Thyroid gland (tissue), 4 donors: ENCODE measurements around the gene YPEL1.

Experiments used
- POLR2A ChIP-seq, 2 donors: fragments of 450-650 bp; IDR thresholded peaks; one replicate each; pipeline ENCODE4 v1.6.1; 2017; ENCODE audit warnings: antibody characterized with exemption in 2 of 2, mild to moderate bottlenecking in 2 of 2, moderate library complexity in 1 of 2
- TF ChIP-seq, protein P1 (sequence below), 6 experiments: fragments of 200-600 bp in 3 of 6; fragments of 450-650 bp in 3 of 6; sonication (generic) in 3 of 6; IDR thresholded peaks; one replicate each; pipeline ENCODE4 v1.5.1; 2016 to 2019; ENCODE audit warnings: antibody characterized with exemption in 6 of 6, mild to moderate bottlenecking in 2 of 6, inconsistent platforms in 1 of 6, moderate library complexity in 1 of 6

DNA sequence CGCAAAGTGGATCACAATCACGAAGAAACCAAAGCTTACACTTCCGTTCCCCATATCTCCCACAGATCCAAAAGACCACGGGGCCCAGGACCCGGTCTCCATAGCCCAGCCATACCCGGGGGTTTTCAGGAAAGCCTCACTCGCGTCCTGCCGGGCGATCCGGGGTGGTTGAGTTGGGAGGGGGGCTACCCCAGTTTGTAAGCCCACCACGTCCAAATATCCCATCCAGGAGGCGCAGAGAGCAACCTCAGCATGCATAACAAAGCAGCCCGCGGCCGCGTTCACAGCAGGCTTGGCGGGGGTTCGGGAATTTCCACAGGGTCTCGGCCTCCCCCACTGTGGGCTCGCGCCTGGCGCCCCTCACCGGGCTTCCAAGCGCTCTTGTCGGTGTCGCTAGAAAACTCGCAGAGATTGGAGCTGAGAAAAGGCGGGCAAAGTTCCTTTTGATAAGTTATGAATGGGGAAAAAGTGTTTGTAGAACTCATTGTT, 84.0 kb downstream of the YPEL1 start:
- TF ChIP-seq, protein P1, sequence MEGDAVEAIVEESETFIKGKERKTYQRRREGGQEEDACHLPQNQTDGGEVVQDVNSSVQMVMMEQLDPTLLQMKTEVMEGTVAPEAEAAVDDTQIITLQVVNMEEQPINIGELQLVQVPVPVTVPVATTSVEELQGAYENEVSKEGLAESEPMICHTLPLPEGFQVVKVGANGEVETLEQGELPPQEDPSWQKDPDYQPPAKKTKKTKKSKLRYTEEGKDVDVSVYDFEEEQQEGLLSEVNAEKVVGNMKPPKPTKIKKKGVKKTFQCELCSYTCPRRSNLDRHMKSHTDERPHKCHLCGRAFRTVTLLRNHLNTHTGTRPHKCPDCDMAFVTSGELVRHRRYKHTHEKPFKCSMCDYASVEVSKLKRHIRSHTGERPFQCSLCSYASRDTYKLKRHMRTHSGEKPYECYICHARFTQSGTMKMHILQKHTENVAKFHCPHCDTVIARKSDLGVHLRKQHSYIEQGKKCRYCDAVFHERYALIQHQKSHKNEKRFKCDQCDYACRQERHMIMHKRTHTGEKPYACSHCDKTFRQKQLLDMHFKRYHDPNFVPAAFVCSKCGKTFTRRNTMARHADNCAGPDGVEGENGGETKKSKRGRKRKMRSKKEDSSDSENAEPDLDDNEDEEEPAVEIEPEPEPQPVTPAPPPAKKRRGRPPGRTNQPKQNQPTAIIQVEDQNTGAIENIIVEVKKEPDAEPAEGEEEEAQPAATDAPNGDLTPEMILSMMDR (IDR thresholded peaks at IDR 0.05), result no peak
- no peak for TF ChIP-seq POLR2A (IDR thresholded peaks at IDR 0.05)
